ENCODE measurements around the gene TMEM178B.

DNA sequence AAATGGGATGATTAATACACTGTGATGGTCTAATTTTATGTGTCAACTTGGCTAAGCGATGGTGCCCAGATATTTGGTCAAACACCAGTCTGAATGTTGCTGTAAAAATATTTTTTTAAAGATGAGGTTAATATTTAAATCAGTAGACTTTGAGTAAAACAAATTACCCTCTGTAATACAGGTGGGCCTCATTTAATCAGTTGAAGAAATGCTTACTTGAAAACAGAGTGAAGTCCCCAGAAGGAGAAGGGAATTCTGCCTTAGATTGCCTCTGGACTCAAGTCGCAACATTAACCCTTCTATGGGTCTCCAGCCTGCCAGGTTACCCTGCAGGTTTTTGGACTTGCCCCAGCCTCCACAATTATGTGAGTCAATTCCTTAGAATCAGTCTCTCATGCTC, 427.6 kb downstream of the TMEM178B start:
- TF ChIP-seq KAT2A (conservative IDR thresholded peaks at IDR 0.05; ENCODE audit: control insufficient read depth, low read depth, low read length): no peak
- TF ChIP-seq EP300 (IDR thresholded peaks at IDR 0.05; ENCODE audit: borderline replicate concordance in 1 of 2, control insufficient read depth in 1 of 2, low read depth in 2 of 2, low read length in 2 of 2): no peak
- no peak for TF ChIP-seq ETV6 (conservative IDR thresholded peaks at IDR 0.05 in 1 of 2, IDR thresholded peaks at IDR 0.05 in 1 of 2; ENCODE audit: borderline replicate concordance in 1 of 2, low read depth in 1 of 2)
- no peak for TF ChIP-seq RAD21 (IDR thresholded peaks at IDR 0.05; ENCODE audit: insufficient read depth, low read depth, low read length)
- TF ChIP-seq IKZF1 (conservative IDR thresholded peaks at IDR 0.05): no peak

All from GM12878 (cell line).